K562 (cell line): ENCODE measurements around the gene LMNTD2. TPM values are rescaled to one million over a fixed set of nuclear protein-coding genes. Genes with fewer than 3 reads are reported as not detected.

Experiments used
- GTF2A2 ChIP-seq: IDR thresholded peaks from 2 replicates; pipeline ENCODE4 v1.6.1; 2016; ENCODE audit warnings: mild to moderate bottlenecking, missing genetic modification characterization, missing compliant biosample characterization
- HDAC3 ChIP-seq: fragments of 450-650 bp; IDR thresholded peaks from 2 replicates; pipeline ENCODE4 v1.6.1; 2018; ENCODE audit warnings: borderline replicate concordance, mild to moderate bottlenecking, moderate library complexity; ENCODE audit not compliant: partially characterized antibody
- JUN ChIP-seq, 2 experiments: sonication (generic) in 1 of 2; formaldehyde crosslinking in 1 of 2; IDR thresholded peaks; 2 replicates each; pipeline versions ENCODE4 v1.6.1 to v1.8.0; 2012 to 2022; ENCODE audit warnings: borderline replicate concordance in 2 of 2, mild to moderate bottlenecking in 2 of 2, improper control_type of control experiment in 1 of 2, low read depth in 1 of 2, low read length in 1 of 2, missing genetic modification reagents in 1 of 2
- MBD1 ChIP-seq: fragments of 250-450 bp; sonication (Bioruptor Pico); IDR thresholded peaks from 2 replicates; pipeline ENCODE4 v1.8.0; 2022; ENCODE audit warnings: inconsistent platforms
- NCOR1 ChIP-seq: fragments of 450-650 bp; IDR thresholded peaks from 2 replicates; pipeline ENCODE4 v1.6.1; 2016; ENCODE audit warnings: mild to moderate bottlenecking, moderate library complexity
- PML ChIP-seq: IDR thresholded peaks from 2 replicates; pipeline ENCODE4 v1.6.1; 2012; ENCODE audit warnings: low read length, inconsistent platforms
- PRDM10 ChIP-seq: fragments of 450-650 bp; IDR thresholded peaks from 2 replicates; pipeline ENCODE4 v1.6.1; 2018; ENCODE audit not compliant: partially characterized antibody
- SRSF1 ChIP-seq: fragments of 200-400 bp; formaldehyde crosslinking; IDR thresholded peaks from 2 replicates; pipeline ENCODE4 v1.6.1; 2017; ENCODE audit warnings: mild to moderate bottlenecking, low read depth, low read length, moderate library complexity
- WHSC1 ChIP-seq: IDR thresholded peaks from one replicate; pipeline ENCODE4 v1.6.1; 2012; ENCODE audit warnings: low read length, control low read depth, inconsistent platforms
- ZNF583 ChIP-seq: fragments of 250-450 bp; sonication (Bioruptor Pico); IDR thresholded peaks from 2 replicates; pipeline ENCODE4 v1.4.0; 2020
- ZNF707 ChIP-seq: fragments of 250-450 bp; sonication (Bioruptor Pico); conservative IDR thresholded peaks from 2 replicates; pipeline ENCODE4 v1.8.0; 2022; ENCODE audit warnings: inconsistent platforms, mild to moderate bottlenecking, moderate library complexity
- polyA plus RNA-seq, 8 experiments: library from polyadenylated mRNA; depleted of rRNA in 4 of 8; stranded (reverse) in 5 of 8; unstranded in 3 of 8; fragments of >200 nt; fragmentation: Nextera tagmentation in 2 of 8; fragmentation: Illumina TruSeq in 1 of 8; extraction: Ambion mirVana in 2 of 8; extraction: Trizol in 1 of 8; gene quantifications; 2 replicates each; pipeline versions ENCODE4 v1.2.1 to v1.2.3, GENCODE V29; 2011 to 2014; ENCODE audit warnings: inconsistent platforms in 1 of 8, missing spikeins in 1 of 8
- total RNA-seq, 7 experiments: library from RNA; depleted of rRNA in 6 of 7; stranded (reverse); fragments of >200 nt in 6 of 7; fragmentation: Illumina TruSeq in 2 of 7; extraction: Trizol in 2 of 7; gene quantifications; 2 replicates each; pipeline versions ENCODE4 v1.2.1 to v1.2.3, GENCODE V29; 2011 to 2021; ENCODE audit warnings: low replicate concordance in 1 of 7
- TF ChIP-seq, protein P1 (sequence below): fragments of 250-450 bp; sonication (Bioruptor Pico); IDR thresholded peaks from 2 replicates; pipeline ENCODE4 v1.5.0; 2021
- TF ChIP-seq, protein P2 (sequence below): fragments of 200-400 bp; formaldehyde crosslinking; IDR thresholded peaks from 2 replicates; pipeline ENCODE4 v1.6.1; 2017; ENCODE audit warnings: mild to moderate bottlenecking, low read depth, low read length, moderate library complexity
- TF ChIP-seq, protein P3 (sequence below): fragments of 450-650 bp; IDR thresholded peaks from 2 replicates; pipeline ENCODE4 v1.6.1; 2018; ENCODE audit warnings: mild to moderate bottlenecking, low read depth; ENCODE audit not compliant: partially characterized antibody

LMNTD2 gene
- total and polyA plus RNA-seq, 9 of the 15 experiments (the other 6 are each of a cell fraction or from before 2014, with no cell fraction given): 0.48 to 4.2 (median 1.5) TPM; not detected in 3

DNA sequence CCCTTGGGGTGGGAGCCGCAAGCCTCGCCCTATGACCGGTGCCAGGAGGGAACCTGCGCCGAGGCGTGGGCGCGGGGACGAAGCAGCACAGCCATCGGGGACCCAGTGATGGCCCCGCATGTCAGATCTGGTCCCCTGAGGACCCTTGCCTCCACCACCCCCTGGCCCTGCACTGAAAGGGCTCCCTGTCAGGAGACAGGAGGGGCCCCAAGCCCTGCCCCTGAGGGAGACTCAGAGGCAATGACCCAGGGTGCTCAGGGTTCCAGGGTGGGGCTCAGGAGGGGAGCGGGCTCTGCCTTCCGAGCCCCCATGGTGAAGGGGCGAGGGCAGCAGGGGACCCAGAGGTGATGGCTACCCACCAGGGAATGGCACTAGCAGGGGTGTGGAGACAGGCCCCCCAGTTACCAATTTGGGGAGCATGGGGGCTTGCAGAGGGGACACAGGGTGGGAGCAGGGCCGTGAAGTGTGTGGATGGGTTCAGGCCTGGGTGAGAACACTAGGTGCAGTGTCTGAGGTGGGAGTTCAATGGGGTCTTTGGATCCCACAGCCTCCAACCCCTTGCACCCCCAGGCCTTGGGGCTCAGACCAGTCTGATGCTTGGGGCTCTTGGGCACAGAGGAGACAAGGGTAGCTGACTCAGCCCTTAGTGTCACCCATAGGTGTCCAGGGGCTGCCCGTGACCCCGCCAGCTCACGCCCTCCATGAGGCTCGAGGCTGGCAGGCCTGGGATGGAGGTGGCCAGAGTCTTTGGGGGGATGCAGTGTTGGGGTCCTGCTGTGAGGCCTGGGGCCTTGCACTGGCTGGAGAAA lies 22.7 kb downstream of the LMNTD2 start (continued):
- TF ChIP-seq JUN (IDR thresholded peaks at IDR 0.05; ENCODE audit: borderline replicate concordance, low read depth, low read length): no peak
- no peak for TF ChIP-seq JUN (CRISPR knock-in tag; IDR thresholded peaks at IDR 0.05; ENCODE audit: borderline replicate concordance)
- no peak for TF ChIP-seq NCOR1
- TF ChIP-seq ZNF707 (CRISPR knock-in tag): no peak
- TF ChIP-seq PRDM10: no peak
- TF ChIP-seq ZNF583 (CRISPR knock-in tag): no peak
- no peak for TF ChIP-seq WHSC1
- TF ChIP-seq, protein P1, sequence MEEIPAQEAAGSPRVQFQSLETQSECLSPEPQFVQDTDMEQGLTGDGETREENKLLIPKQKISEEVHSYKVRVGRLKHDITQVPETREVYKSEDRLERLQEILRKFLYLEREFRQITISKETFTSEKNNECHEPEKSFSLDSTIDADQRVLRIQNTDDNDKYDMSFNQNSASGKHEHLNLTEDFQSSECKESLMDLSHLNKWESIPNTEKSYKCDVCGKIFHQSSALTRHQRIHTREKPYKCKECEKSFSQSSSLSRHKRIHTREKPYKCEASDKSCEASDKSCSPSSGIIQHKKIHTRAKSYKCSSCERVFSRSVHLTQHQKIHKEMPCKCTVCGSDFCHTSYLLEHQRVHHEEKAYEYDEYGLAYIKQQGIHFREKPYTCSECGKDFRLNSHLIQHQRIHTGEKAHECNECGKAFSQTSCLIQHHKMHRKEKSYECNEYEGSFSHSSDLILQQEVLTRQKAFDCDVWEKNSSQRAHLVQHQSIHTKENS: no peak
- TF ChIP-seq GTF2A2 (tag): no peak
- TF ChIP-seq, protein P2, sequence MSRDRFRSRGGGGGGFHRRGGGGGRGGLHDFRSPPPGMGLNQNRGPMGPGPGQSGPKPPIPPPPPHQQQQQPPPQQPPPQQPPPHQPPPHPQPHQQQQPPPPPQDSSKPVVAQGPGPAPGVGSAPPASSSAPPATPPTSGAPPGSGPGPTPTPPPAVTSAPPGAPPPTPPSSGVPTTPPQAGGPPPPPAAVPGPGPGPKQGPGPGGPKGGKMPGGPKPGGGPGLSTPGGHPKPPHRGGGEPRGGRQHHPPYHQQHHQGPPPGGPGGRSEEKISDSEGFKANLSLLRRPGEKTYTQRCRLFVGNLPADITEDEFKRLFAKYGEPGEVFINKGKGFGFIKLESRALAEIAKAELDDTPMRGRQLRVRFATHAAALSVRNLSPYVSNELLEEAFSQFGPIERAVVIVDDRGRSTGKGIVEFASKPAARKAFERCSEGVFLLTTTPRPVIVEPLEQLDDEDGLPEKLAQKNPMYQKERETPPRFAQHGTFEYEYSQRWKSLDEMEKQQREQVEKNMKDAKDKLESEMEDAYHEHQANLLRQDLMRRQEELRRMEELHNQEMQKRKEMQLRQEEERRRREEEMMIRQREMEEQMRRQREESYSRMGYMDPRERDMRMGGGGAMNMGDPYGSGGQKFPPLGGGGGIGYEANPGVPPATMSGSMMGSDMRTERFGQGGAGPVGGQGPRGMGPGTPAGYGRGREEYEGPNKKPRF: no peak
- TF ChIP-seq, protein P3, sequence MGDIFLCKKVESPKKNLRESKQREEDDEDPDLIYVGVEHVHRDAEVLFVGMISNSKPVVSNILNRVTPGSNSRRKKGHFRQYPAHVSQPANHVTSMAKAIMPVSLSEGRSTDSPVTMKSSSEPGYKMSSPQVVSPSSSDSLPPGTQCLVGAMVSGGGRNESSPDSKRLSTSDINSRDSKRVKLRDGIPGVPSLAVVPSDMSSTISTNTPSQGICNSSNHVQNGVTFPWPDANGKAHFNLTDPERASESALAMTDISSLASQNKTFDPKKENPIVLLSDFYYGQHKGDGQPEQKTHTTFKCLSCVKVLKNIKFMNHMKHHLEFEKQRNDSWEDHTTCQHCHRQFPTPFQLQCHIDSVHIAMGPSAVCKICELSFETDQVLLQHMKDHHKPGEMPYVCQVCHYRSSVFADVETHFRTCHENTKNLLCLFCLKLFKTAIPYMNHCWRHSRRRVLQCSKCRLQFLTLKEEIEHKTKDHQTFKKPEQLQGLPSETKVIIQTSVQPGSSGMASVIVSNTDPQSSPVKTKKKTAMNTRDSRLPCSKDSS: no peak
- no peak for TF ChIP-seq HDAC3
- no peak for TF ChIP-seq SRSF1
- no peak for TF ChIP-seq MBD1
- TF ChIP-seq PML: no peak
